Vagina (tissue), 2 donors: Measurements from ENCODE around the gene OR52E5. TPM values are rescaled to one million over a fixed set of nuclear protein-coding genes. Genes with fewer than 3 reads are reported as not detected.

Experiments
- DNase-seq, 2 donors: peaks; one replicate each; pipeline ENCODE4 v3.0.0-alpha.2; 2017; ENCODE audit errors: extremely low spot score in 2 of 2
- H3K27ac ChIP-seq: fragments of 200-600 bp; sonication (generic); one replicate; pipeline ENCODE4 v1.5.1; 2019
- H3K27me3 ChIP-seq: fragments of 200-600 bp; sonication (generic); one replicate; pipeline ENCODE4 v1.5.1; 2019
- H3K36me3 ChIP-seq, 2 donors: fragments of 200-600 bp; sonication (generic); one replicate each; pipeline ENCODE4 v1.5.1; 2017 to 2019
- H3K4me1 ChIP-seq: fragments of 200-600 bp; sonication (generic); one replicate; pipeline ENCODE4 v1.5.1; 2019
- H3K4me3 ChIP-seq, 2 donors: fragments of 200-600 bp; sonication (generic); 1 replicate in 1 of 2; 2 replicates in 1 of 2; pipeline ENCODE4 v1.5.1; 2016 to 2019
- H3K9me3 ChIP-seq: fragments of 200-600 bp; sonication (generic); one replicate; pipeline ENCODE4 v1.5.1; 2019
- CTCF ChIP-seq, 3 experiments: fragments of 450-650 bp in 2 of 3; fragments of 200-600 bp in 1 of 3; sonication (generic) in 1 of 3; IDR thresholded peaks; one replicate each; pipeline ENCODE4 v1.5.1; 2017 to 2019; ENCODE audit warnings: antibody characterized with exemption in 3 of 3, mild to moderate bottlenecking in 2 of 3, moderate library complexity in 2 of 3
- POLR2A ChIP-seq, 2 donors: fragments of 450-650 bp; IDR thresholded peaks; one replicate each; pipeline ENCODE4 v1.6.1; 2017; ENCODE audit warnings: antibody characterized with exemption in 2 of 2, mild to moderate bottlenecking in 2 of 2, moderate library complexity in 2 of 2
- POLR2AphosphoS5 ChIP-seq, 2 donors: sonication (generic); formaldehyde crosslinking; IDR thresholded peaks; one replicate each; pipeline ENCODE4 v1.9.0; 2017; ENCODE audit warnings: antibody characterized with exemption in 2 of 2, mild to moderate bottlenecking in 2 of 2, low read depth in 1 of 2; ENCODE audit not compliant: insufficient read depth in 1 of 2
- intact Hi-C: fragments of 100-400 bp; cut with DNase I; formaldehyde crosslinking; loops from one replicate; pipeline ENCODE4 v1.15.1; 2023
- total RNA-seq: library from RNA; depleted of rRNA; stranded (reverse); fragments of >200 nt; gene quantifications from one replicate; pipeline ENCODE4 v1.2.3, GENCODE V29; 2016

Gene OR52E5
- total RNA-seq, 1 donor from 2014 or later = not detected

GRCh38 chr11:5865826-5866225 is 27.2 kb upstream of the OR52E5 start:
- H3K27me3 ChIP-seq = no peaks in the 10 kb centered on the region
- no peak overlapping the region for H3K27ac ChIP-seq
- no peaks in the 10 kb centered on the region for H3K36me3 ChIP-seq
- H3K4me1 ChIP-seq = no peaks in the 10 kb centered on the region
- no peak for DNase-seq
- intact Hi-C loops = no loop called here
- TF ChIP-seq CTCF (IDR thresholded peaks at IDR 0.05) (no peak), POLR2AphosphoS5 (IDR thresholded peaks at IDR 0.05; ENCODE audit: insufficient read depth in 1 of 2, low read depth in 1 of 2) (no peak), POLR2A (IDR thresholded peaks at IDR 0.05) (no peak)
- H3K4me3 ChIP-seq = no peak overlapping the region
- H3K9me3 ChIP-seq = no peaks in the 10 kb centered on the region

- TF ChIP-seq POLR2AphosphoS5 (IDR thresholded peaks at IDR 0.05; ENCODE audit: insufficient read depth in 1 of 2, low read depth in 1 of 2) (no peak), CTCF (IDR thresholded peaks at IDR 0.05) (no peak), POLR2A (IDR thresholded peaks at IDR 0.05) (no peak)
- no peaks in the 10 kb centered on the region for H3K9me3 ChIP-seq
- DNase-seq = no peak
- no peak overlapping the region for H3K27ac ChIP-seq
- no peak overlapping the region for H3K4me3 ChIP-seq
- intact Hi-C loops = no loop called here
- H3K36me3 ChIP-seq = no peaks in the 10 kb centered on the region
- no peaks in the 10 kb centered on the region for H3K27me3 ChIP-seq
- H3K4me1 ChIP-seq = no peaks in the 10 kb centered on the region
Measured at GRCh38 chr11:5878564-5878963, 14.4 kb upstream of the OR52E5 start.

- H3K36me3 ChIP-seq = no peaks in the 10 kb centered on the region
- H3K4me1 ChIP-seq = no peaks in the 10 kb centered on the region
- TF ChIP-seq CTCF (IDR thresholded peaks at IDR 0.05) (no peak), POLR2A (IDR thresholded peaks at IDR 0.05) (no peak), POLR2AphosphoS5 (IDR thresholded peaks at IDR 0.05; ENCODE audit: insufficient read depth in 1 of 2, low read depth in 1 of 2) (no peak)
- H3K27me3 ChIP-seq = no peaks in the 10 kb centered on the region
- H3K27ac ChIP-seq = no peak within 1 kb of the TSS
- intact Hi-C loops = no loop called here
- no peak for DNase-seq
- H3K4me3 ChIP-seq = no peak within 1 kb of the TSS
- no peaks in the 10 kb centered on the region for H3K9me3 ChIP-seq
Measured at GRCh38 chr11:5880329-5880728, 12.7 kb upstream of the OR52E5 start, which contains the start of gene OR52E4. Gene OR52E4 (plus strand): TSS chr11:5880629. CDS start chr11:5884293, 3,664 bp downstream.

- H3K4me3 ChIP-seq = no peak overlapping the region
- no peak overlapping the region for H3K27ac ChIP-seq
- no peak for DNase-seq
- H3K9me3 ChIP-seq = no peaks in the 10 kb centered on the region
- no peaks in the 10 kb centered on the region for H3K4me1 ChIP-seq
- no peaks in the 10 kb centered on the region for H3K27me3 ChIP-seq
- intact Hi-C loops = no loop called here
- no peak for TF ChIP-seq CTCF (IDR thresholded peaks at IDR 0.05)
- no peak for TF ChIP-seq POLR2A (IDR thresholded peaks at IDR 0.05)
- TF ChIP-seq POLR2AphosphoS5 (IDR thresholded peaks at IDR 0.05; ENCODE audit: insufficient read depth in 1 of 2, low read depth in 1 of 2) = no peak
- no peaks in the 10 kb centered on the region for H3K36me3 ChIP-seq
Measured at GRCh38 chr11:5881756-5882155, 11.3 kb upstream of the OR52E5 start.

- Histone ChIP-seq H3K4me3 (no peak overlapping the region), H3K36me3 (no peaks in the 10 kb centered on the region), H3K9me3 (no peaks in the 10 kb centered on the region), H3K27ac (no peak overlapping the region), H3K4me1 (no peaks in the 10 kb centered on the region), H3K27me3 (no peaks in the 10 kb centered on the region)
- TF ChIP-seq POLR2AphosphoS5 (IDR thresholded peaks at IDR 0.05; ENCODE audit: insufficient read depth in 1 of 2, low read depth in 1 of 2) = no peak
- no peak for TF ChIP-seq POLR2A (IDR thresholded peaks at IDR 0.05)
- TF ChIP-seq CTCF (IDR thresholded peaks at IDR 0.05) = no peak
- no peak for DNase-seq
- intact Hi-C loops = no loop called here
Measured at GRCh38 chr11:5887172-5887571, 5.8 kb upstream of the OR52E5 start.
